GM21737 (cell line): ENCODE measurements around the gene ONECUT3.

Experiments used
- ATAC-seq: cut with Tn5 transposase; IDR thresholded peaks from one replicate; pipeline ENCODE4 v1.9.1; 2021; ENCODE audit warnings: mild to moderate bottlenecking, moderate library complexity; ENCODE audit not compliant: unreplicated experiment

The ONECUT3 gene

GRCh38 chr19:1828279-1829238 is 75.3 kb downstream of the ONECUT3 start:
- ATAC-seq, result no peak

GRCh38 chr19:1829958-1830357 is 76.7 kb downstream of the ONECUT3 start:
- no peak for ATAC-seq

- ATAC-seq, result no peak
These were observed 77.3 kb downstream of the ONECUT3 start for GRCh38 chr19:1830568-1830967.
